ENCODE data around the gene C1orf94.

Gene C1orf94

GRCh38 chr1:34153246-34153645, 23.5 kb upstream of the C1orf94 start:
- no peak for DNase-seq
- WGBS (ENCODE audit: insufficient coverage), result 94% methylated on average over 4 of the region's 4 CpGs
- H3K36me3 ChIP-seq (ENCODE audit: control insufficient read depth in 4 of 4, insufficient read depth in 4 of 4, low read length in 3 of 4), result no peaks in the 10 kb centered on the region

DNA sequence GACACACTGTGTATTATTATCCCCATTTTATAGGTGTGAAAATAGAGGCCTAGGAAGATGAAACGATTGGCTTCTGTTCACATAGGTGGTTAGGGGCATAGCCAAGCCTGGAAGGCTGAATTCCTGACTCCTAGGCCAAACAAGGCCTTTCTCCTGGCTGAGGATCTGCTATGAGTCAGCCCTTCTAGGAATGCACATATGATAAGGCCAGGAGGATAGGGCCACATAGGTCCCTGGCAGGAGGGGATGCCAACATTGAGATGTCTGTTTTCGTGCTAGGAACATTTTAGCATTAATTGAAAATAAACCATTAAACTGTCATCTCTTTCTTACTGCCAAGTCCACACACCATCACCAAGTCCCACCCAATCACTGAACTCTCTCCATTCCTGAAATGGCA, 20.8 kb upstream of the C1orf94 start:
- no peak for DNase-seq
- POLR2A ChIA-PET, result no interaction called here
- Histone ChIP-seq H3K9me3 (ENCODE audit: control extremely low read depth in 1 of 5, control insufficient read depth in 4 of 5, insufficient read depth in 2 of 5, low read depth in 1 of 5, low read length in 4 of 5) (no peaks in the 10 kb centered on the region), H3K4me3 (ENCODE audit: control insufficient read depth in 1 of 7, extremely low read depth in 1 of 7, insufficient read depth in 4 of 7, low read depth in 2 of 7, low read length in 6 of 7) (no peak overlapping the region), H3K27me3 (replicated peaks in 2 of 5; ENCODE audit: control insufficient read depth in 4 of 5, insufficient read depth in 5 of 5, low read length in 4 of 5) (peaks cover 2 to 47% (median 5%) of the 10 kb centered on the region in 5 experiments), H3K4me1 (ENCODE audit: control extremely low read depth in 1 of 4, control insufficient read depth in 4 of 4, insufficient read depth in 4 of 4, low read length in 3 of 4) (no peaks in the 10 kb centered on the region), H3K36me3 (ENCODE audit: control insufficient read depth in 4 of 4, insufficient read depth in 4 of 4, low read length in 3 of 4) (no peaks in the 10 kb centered on the region), H3K27ac (ENCODE audit: insufficient read depth in 1 of 2, low read depth in 1 of 2, low read length in 2 of 2, poor library complexity in 1 of 2, severe bottlenecking in 2 of 2) (no peak overlapping the region)
- CTCF ChIA-PET, result no interaction called here
- WGBS (ENCODE audit: insufficient coverage), result no CpG with 5 or more reads among the region's 2 CpGs

More at GRCh38 chr1:34153246-34153645, 23.5 kb upstream of the C1orf94 start:
- Histone ChIP-seq H3K4me1 (ENCODE audit: control extremely low read depth in 1 of 4, control insufficient read depth in 4 of 4, insufficient read depth in 4 of 4, low read length in 3 of 4) (no peaks in the 10 kb centered on the region), H3K4me3 (ENCODE audit: control insufficient read depth in 1 of 7, extremely low read depth in 1 of 7, insufficient read depth in 4 of 7, low read depth in 2 of 7, low read length in 6 of 7) (no peak overlapping the region), H3K27ac (ENCODE audit: insufficient read depth in 1 of 2, low read depth in 1 of 2, low read length in 2 of 2, poor library complexity in 1 of 2, severe bottlenecking in 2 of 2) (no peak overlapping the region), H3K27me3 (replicated peaks in 2 of 5; ENCODE audit: control insufficient read depth in 4 of 5, insufficient read depth in 5 of 5, low read length in 4 of 5) (peaks cover 0 to 28% (median 3%) of the 10 kb centered on the region in 5 experiments), H3K9me3 (ENCODE audit: control extremely low read depth in 1 of 5, control insufficient read depth in 4 of 5, insufficient read depth in 2 of 5, low read depth in 1 of 5, low read length in 4 of 5) (no peaks in the 10 kb centered on the region)
- POLR2A ChIA-PET, result no interaction called here
- CTCF ChIA-PET, result no interaction called here

DNA sequence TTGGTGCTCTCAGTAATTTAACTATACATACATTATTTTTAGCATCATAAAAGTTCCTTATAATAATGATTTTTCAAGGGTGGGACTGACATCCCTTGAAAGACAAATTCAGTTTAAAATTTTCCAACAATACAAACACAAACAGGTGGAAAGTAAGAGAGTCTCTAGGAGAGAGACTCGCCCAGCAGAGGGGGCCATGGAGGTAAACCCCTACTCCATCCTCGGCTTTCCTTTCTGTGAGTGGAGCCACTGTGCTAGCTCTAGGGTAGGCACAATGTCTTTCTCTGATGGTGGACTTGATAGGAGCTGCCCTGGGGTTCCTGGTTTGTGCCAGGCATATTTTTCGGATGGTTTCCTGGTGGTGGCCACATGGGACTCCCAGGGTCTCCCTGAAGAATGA, 20.0 kb upstream of the C1orf94 start:
- Histone ChIP-seq H3K4me1 (ENCODE audit: control extremely low read depth in 1 of 4, control insufficient read depth in 4 of 4, insufficient read depth in 4 of 4, low read length in 3 of 4) (no peaks in the 10 kb centered on the region), H3K27me3 (replicated peaks in 2 of 5; ENCODE audit: control insufficient read depth in 4 of 5, insufficient read depth in 5 of 5, low read length in 4 of 5) (peaks cover 8 to 56% (median 12%) of the 10 kb centered on the region in 5 experiments), H3K9me3 (ENCODE audit: control extremely low read depth in 1 of 5, control insufficient read depth in 4 of 5, insufficient read depth in 2 of 5, low read depth in 1 of 5, low read length in 4 of 5) (no peaks in the 10 kb centered on the region), H3K36me3 (ENCODE audit: control insufficient read depth in 4 of 4, insufficient read depth in 4 of 4, low read length in 3 of 4) (no peaks in the 10 kb centered on the region), H3K27ac (ENCODE audit: insufficient read depth in 1 of 2, low read depth in 1 of 2, low read length in 2 of 2, poor library complexity in 1 of 2, severe bottlenecking in 2 of 2) (no peak overlapping the region), H3K4me3 (ENCODE audit: control insufficient read depth in 1 of 7, extremely low read depth in 1 of 7, insufficient read depth in 4 of 7, low read depth in 2 of 7, low read length in 6 of 7) (no peak overlapping the region)
- no peak for DNase-seq
- POLR2A ChIA-PET, result no interaction called here
- WGBS (ENCODE audit: insufficient coverage), result 65% methylated on average over 3 of the region's 3 CpGs
- CTCF ChIA-PET, result no interaction called here

DNA sequence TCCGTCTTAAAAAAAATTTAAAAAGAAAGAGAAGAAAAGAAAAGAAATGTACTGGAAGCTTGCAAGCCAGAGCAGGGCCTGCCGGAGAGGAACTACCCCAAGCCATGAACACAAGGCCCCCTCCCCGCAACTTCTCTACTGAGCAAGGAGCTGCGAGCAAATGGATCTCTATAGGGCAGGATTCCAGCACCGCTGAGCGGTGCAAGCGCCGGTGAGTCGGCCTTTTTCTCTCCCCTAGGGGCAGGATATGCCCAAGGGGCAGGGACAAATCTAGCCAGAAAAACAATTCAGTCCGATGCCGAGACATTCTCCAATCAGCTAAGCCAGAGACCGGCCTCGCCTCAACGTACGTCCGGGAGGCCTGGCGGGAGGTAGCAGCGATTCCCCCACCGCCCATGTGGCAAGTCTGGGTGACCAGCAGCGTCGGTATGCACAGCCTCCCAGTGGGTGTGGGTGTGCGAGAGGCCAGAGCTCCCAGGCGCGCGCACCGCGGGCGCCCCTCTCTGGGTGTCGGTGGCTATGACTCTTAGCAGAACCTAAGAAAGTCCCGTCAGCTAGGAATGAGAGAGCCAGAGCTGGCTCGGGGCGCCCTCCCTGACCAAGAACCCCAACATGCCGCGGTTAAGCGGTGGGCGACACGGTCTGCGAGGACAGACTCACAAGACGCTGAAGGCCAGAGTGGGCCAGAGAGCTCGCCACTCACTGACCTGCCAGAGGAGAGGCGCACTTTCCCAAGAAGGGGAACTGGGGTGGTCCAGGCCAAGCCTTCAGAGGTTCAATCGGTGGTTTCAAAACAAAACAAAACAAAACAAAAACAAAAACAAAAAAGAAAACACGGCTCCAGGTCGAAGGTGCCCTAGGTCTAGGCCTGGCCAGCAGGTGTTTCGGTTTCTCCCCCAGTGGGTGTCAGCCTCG, 13.6 kb upstream of the C1orf94 start:
- H3K9me3 ChIP-seq (ENCODE audit: control extremely low read depth in 1 of 5, control insufficient read depth in 4 of 5, insufficient read depth in 2 of 5, low read depth in 1 of 5, low read length in 4 of 5), result no peaks in the 10 kb centered on the region
- CTCF ChIA-PET, result interaction anchor here (1.5 kb wide), 3 partner anchors 12 to 530 kb away, joined by 3 to 7 read pairs (median 5); no protein-coding TSS in a partner anchor
- POLR2A ChIA-PET, result no interaction called here
- H3K36me3 ChIP-seq (ENCODE audit: control insufficient read depth in 4 of 4, insufficient read depth in 4 of 4, low read length in 3 of 4), result no peaks in the 10 kb centered on the region
- H3K4me1 ChIP-seq (ENCODE audit: control extremely low read depth in 1 of 4, control insufficient read depth in 4 of 4, insufficient read depth in 4 of 4, low read length in 3 of 4), result peaks cover 0 to 33% (median 17%) of the 10 kb centered on the region in 4 experiments
- H3K27me3 ChIP-seq (replicated peaks in 2 of 5; ENCODE audit: control insufficient read depth in 4 of 5, insufficient read depth in 5 of 5, low read length in 4 of 5), result peaks cover 10 to 100% (median 40%) of the 10 kb centered on the region in 5 experiments
- WGBS (ENCODE audit: insufficient coverage), result 1% methylated on average over 35 of the region's 46 CpGs
- H3K27ac ChIP-seq (ENCODE audit: insufficient read depth in 1 of 2, low read depth in 1 of 2, low read length in 2 of 2, poor library complexity in 1 of 2, severe bottlenecking in 2 of 2), result no peak overlapping the region
- DNase-seq, result peak; percentile 57 to 75 (median 70)
- peak overlapping the region in 5 of 7 experiments; percentile 38 to 70 (median 59) for H3K4me3 ChIP-seq (ENCODE audit: control insufficient read depth in 1 of 7, extremely low read depth in 1 of 7, insufficient read depth in 4 of 7, low read depth in 2 of 7, low read length in 6 of 7)

- DNase-seq, result peak in 2 of 3 donors; percentile 16 to 31
- peaks cover 14 to 100% (median 45%) of the 10 kb centered on the region in 5 experiments for H3K27me3 ChIP-seq (replicated peaks in 2 of 5; ENCODE audit: control insufficient read depth in 4 of 5, insufficient read depth in 5 of 5, low read length in 4 of 5)
Measured at GRCh38 chr1:34163792-34164731, 12.6 kb upstream of the C1orf94 start.

DNA sequence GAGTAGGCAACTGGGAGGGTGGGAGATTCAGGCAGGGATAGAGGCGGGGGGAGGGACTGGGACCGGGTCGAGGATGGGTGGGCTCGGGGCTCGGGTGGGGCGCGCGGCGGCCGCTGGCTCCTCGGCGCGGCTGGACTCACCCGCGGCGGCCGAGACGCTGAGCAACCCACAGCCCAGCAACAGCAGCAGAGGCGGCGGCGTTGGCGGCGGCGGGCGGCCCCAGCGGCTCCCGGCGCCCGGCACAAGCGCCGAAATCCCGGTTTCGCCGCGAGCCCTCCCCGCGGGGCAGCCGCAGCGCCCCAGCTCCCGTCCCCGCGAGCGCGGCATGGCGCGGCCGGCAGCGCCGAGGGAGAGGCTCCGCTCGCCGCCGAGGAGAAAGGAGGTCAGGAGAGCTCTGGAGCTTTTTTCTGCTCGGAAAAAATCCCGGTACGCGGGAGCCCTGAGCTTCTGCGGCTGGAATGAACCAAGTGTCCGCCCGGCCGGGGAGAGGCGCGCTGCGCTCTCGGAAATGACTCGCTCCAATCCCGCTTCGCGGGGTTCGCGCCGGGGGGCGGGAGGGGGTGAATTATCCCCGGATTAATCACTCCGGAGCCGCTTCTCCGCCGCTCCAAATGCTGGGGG, 11.8 kb upstream of the C1orf94 start, which contains the start of gene CSMD2:
Gene CSMD2, minus strand, starts transcription at position 460 of the 621 bp plus-strand sequence. Its CDS starts 133 bp downstream, at position 327.
- CTCF ChIA-PET, result no interaction called here

More at GRCh38 chr1:34163792-34164731, 12.6 kb upstream of the C1orf94 start:
- no peaks in the 10 kb centered on the region for H3K36me3 ChIP-seq (ENCODE audit: control insufficient read depth in 4 of 4, insufficient read depth in 4 of 4, low read length in 3 of 4)
- H3K4me1 ChIP-seq (ENCODE audit: control extremely low read depth in 1 of 4, control insufficient read depth in 4 of 4, insufficient read depth in 4 of 4, low read length in 3 of 4), result peaks cover 0 to 33% (median 17%) of the 10 kb centered on the region in 4 experiments
- H3K9me3 ChIP-seq (ENCODE audit: control extremely low read depth in 1 of 5, control insufficient read depth in 4 of 5, insufficient read depth in 2 of 5, low read depth in 1 of 5, low read length in 4 of 5), result no peaks in the 10 kb centered on the region
- under 1% methylated on average over 51 of the region's 75 CpGs for WGBS (ENCODE audit: insufficient coverage)
- H3K4me3 ChIP-seq (ENCODE audit: control insufficient read depth in 1 of 7, extremely low read depth in 1 of 7, insufficient read depth in 4 of 7, low read depth in 2 of 7, low read length in 6 of 7), result peak overlapping the region in 5 of 7 experiments; percentile 38 to 70 (median 59)
- ChIA-PET POLR2A (no interaction called here), CTCF (interaction anchor here (1.5 kb wide), 3 partner anchors 11 to 531 kb away, joined by 3 to 7 read pairs (median 5); no protein-coding TSS in a partner anchor)
- H3K27ac ChIP-seq (ENCODE audit: insufficient read depth in 1 of 2, low read depth in 1 of 2, low read length in 2 of 2, poor library complexity in 1 of 2, severe bottlenecking in 2 of 2), result no peak overlapping the region

More for the DNA sequence above, 11.8 kb upstream of the C1orf94 start, which contains the start of gene CSMD2:
- peak in 2 of 3 donors; percentile 34 to 37 for DNase-seq
- H3K4me1 ChIP-seq (ENCODE audit: control extremely low read depth in 1 of 4, control insufficient read depth in 4 of 4, insufficient read depth in 4 of 4, low read length in 3 of 4), result peaks cover 0 to 33% (median 17%) of the 10 kb centered on the region in 4 experiments
- no peaks in the 10 kb centered on the region for H3K36me3 ChIP-seq (ENCODE audit: control insufficient read depth in 4 of 4, insufficient read depth in 4 of 4, low read length in 3 of 4)
- WGBS (ENCODE audit: insufficient coverage), result under 1% methylated on average over 58 of the region's 78 CpGs
- H3K27ac ChIP-seq (ENCODE audit: insufficient read depth in 1 of 2, low read depth in 1 of 2, low read length in 2 of 2, poor library complexity in 1 of 2, severe bottlenecking in 2 of 2), result no peak within 1 kb of the TSS
- H3K9me3 ChIP-seq (ENCODE audit: control extremely low read depth in 1 of 5, control insufficient read depth in 4 of 5, insufficient read depth in 2 of 5, low read depth in 1 of 5, low read length in 4 of 5), result peaks cover 0 to 3% (median 0%) of the 10 kb centered on the region in 5 experiments
- H3K4me3 ChIP-seq (ENCODE audit: control insufficient read depth in 1 of 7, extremely low read depth in 1 of 7, insufficient read depth in 4 of 7, low read depth in 2 of 7, low read length in 6 of 7), result peak within 1 kb of the TSS in 3 of 7 experiments; percentile 36 to 70 (median 59)
- POLR2A ChIA-PET, result no interaction called here
- H3K27me3 ChIP-seq (replicated peaks in 2 of 5; ENCODE audit: control insufficient read depth in 4 of 5, insufficient read depth in 5 of 5, low read length in 4 of 5), result peaks cover 14 to 100% (median 49%) of the 10 kb centered on the region in 5 experiments

All from common myeloid progenitor, CD34-positive (primary cell).